Spleen (tissue), 11 donors: ENCODE measurements around the gene SLC26A9. TPM values are rescaled to one million over a fixed set of nuclear protein-coding genes. Genes with fewer than 3 reads are reported as not detected.

Experiments used
- DNase-seq: peaks from one replicate; pipeline ENCODE4 v3.0.0-alpha.2; 2020
- H3K27ac ChIP-seq, 8 donors: fragments of 200-600 bp; sonication (generic) in 7 of 8; 1 replicate in 4 of 8; 2 replicates in 4 of 8; pipeline versions ENCODE4 v1.5.0 to v1.8.0; 2016 to 2021; ENCODE audit warnings: inconsistent platforms in 4 of 8, mild to moderate bottlenecking in 4 of 8, moderate library complexity in 1 of 8
- H3K27me3 ChIP-seq, 7 donors: fragments of 200-600 bp; sonication (generic) in 6 of 7; replicated peaks in 1 of 7; 1 replicate in 4 of 7; 2 replicates in 3 of 7; pipeline versions ENCODE4 v1.5.0 to v1.8.0; 2016 to 2021; ENCODE audit warnings: inconsistent platforms in 3 of 7, mild to moderate bottlenecking in 1 of 7
- H3K36me3 ChIP-seq, 6 donors: fragments of 200-600 bp; sonication (generic) in 5 of 6; 1 replicate in 4 of 6; 2 replicates in 2 of 6; pipeline versions ENCODE4 v1.5.0 to v1.8.0; 2016 to 2021; ENCODE audit warnings: inconsistent platforms in 2 of 6
- H3K4me1 ChIP-seq, 6 donors: fragments of 200-600 bp; sonication (generic) in 5 of 6; 1 replicate in 3 of 6; 2 replicates in 3 of 6; pipeline versions ENCODE4 v1.5.0 to v1.8.0; 2016 to 2021; ENCODE audit warnings: inconsistent platforms in 3 of 6
- H3K4me3 ChIP-seq, 8 donors: fragments of 200-600 bp; sonication (generic) in 7 of 8; 1 replicate in 4 of 8; 2 replicates in 4 of 8; pipeline versions ENCODE4 v1.5.0 to v1.8.0; 2016 to 2021; ENCODE audit warnings: inconsistent platforms in 4 of 8, mild to moderate bottlenecking in 4 of 8, moderate library complexity in 2 of 8
- H3K9me3 ChIP-seq, 8 donors: fragments of 200-600 bp; sonication (generic) in 7 of 8; 1 replicate in 4 of 8; 2 replicates in 4 of 8; pipeline versions ENCODE4 v1.5.0 to v1.8.0; 2016 to 2021; ENCODE audit warnings: inconsistent platforms in 4 of 8
- POLR2A ChIP-seq, 3 donors: fragments of 450-650 bp; IDR thresholded peaks; one replicate each; pipeline ENCODE4 v1.5.1; 2017; ENCODE audit warnings: antibody characterized with exemption in 3 of 3, mild to moderate bottlenecking in 1 of 3
- POLR2AphosphoS5 ChIP-seq, 3 donors: sonication (generic); formaldehyde crosslinking; IDR thresholded peaks; one replicate each; pipeline ENCODE4 v1.5.1; 2017; ENCODE audit warnings: antibody characterized with exemption in 3 of 3
- WGBS, 5 donors: extraction: QIAGEN DNeasy Blood & Tissue Kit in 3 of 5; methylation state at CpG; one replicate each; pipeline versions ENCODE4 v1.1.5 to v1.1.7; 2013 to 2018; 5-methylcytosine and 5-hydroxymethylcytosine counted together
- intact Hi-C: fragments of 100-400 bp; cut with DNase I; formaldehyde crosslinking; loops from one replicate; pipeline ENCODE4 v1.15.0; 2023; ENCODE audit warnings: low total_unique reads
- polyA plus RNA-seq, 3 donors: library from polyadenylated mRNA; stranded (reverse); fragments of 200-250 nt; gene quantifications; one replicate each; pipeline ENCODE4 v1.2.1, GENCODE V29; 2013
- total RNA-seq, 7 donors: library from RNA; depleted of rRNA in 3 of 7; stranded (reverse); fragments of >200 nt in 3 of 7; fragmentation: NEBNext Ultra II Directional in 4 of 7; extraction: Animal tissue kit (Norgen Biotek cat#: 25700) in 4 of 7; gene quantifications; one replicate each; pipeline versions ENCODE4 v1.1.0 to v1.2.1, GENCODE V29; 2016 to 2021
- TF ChIP-seq, protein P1 (sequence below), 11 experiments: fragments of 200-600 bp in 7 of 11; fragments of 450-650 bp in 4 of 11; sonication (generic) in 4 of 11; IDR thresholded peaks in 8 of 11; conservative IDR thresholded peaks in 3 of 11; 1 replicate in 7 of 11; 2 replicates in 4 of 11; pipeline versions ENCODE4 v1.4.0 to v1.8.0; 2016 to 2021; ENCODE audit warnings: antibody characterized with exemption in 11 of 11, inconsistent platforms in 4 of 11, mild to moderate bottlenecking in 1 of 11
- donor health status: healthy with polysubstance abuse.
- donor health status: DM: no; HTN: no; CAD: no; lungs with moderate emphysema.
- donor health status: DM: no; HTN: no; CAD: no.
- donor health status: Bipolar disorder and iron deficiency.
- donor health status: healthy.
- donor health status: DM: no; HTN: no; CAD: no.
- donor health status: DM: yes; HTN: yes; CAD: no.

The SLC26A9 gene
- total and polyA plus RNA-seq, 10 donors: 0.02 to 0.03 TPM; not detected in 8

- H3K36me3 ChIP-seq: no peaks in the 10 kb centered on the region
- H3K9me3 ChIP-seq: no peaks in the 10 kb centered on the region
- H3K27ac ChIP-seq: no peak overlapping the region
- no peak for TF ChIP-seq POLR2A (IDR thresholded peaks at IDR 0.05)
- TF ChIP-seq, protein P1, sequence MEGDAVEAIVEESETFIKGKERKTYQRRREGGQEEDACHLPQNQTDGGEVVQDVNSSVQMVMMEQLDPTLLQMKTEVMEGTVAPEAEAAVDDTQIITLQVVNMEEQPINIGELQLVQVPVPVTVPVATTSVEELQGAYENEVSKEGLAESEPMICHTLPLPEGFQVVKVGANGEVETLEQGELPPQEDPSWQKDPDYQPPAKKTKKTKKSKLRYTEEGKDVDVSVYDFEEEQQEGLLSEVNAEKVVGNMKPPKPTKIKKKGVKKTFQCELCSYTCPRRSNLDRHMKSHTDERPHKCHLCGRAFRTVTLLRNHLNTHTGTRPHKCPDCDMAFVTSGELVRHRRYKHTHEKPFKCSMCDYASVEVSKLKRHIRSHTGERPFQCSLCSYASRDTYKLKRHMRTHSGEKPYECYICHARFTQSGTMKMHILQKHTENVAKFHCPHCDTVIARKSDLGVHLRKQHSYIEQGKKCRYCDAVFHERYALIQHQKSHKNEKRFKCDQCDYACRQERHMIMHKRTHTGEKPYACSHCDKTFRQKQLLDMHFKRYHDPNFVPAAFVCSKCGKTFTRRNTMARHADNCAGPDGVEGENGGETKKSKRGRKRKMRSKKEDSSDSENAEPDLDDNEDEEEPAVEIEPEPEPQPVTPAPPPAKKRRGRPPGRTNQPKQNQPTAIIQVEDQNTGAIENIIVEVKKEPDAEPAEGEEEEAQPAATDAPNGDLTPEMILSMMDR (IDR thresholded peaks at IDR 0.05 in 8 of 11, conservative IDR thresholded peaks at IDR 0.05 in 3 of 11): no peak
- no peak for TF ChIP-seq POLR2AphosphoS5 (IDR thresholded peaks at IDR 0.05)
- WGBS, 5 donors: 84 to 92% (median 84%) methylated on average over 10 of the region's 10 CpGs
- intact Hi-C loops: no loop called here
- no peak for DNase-seq
- H3K4me3 ChIP-seq: no peak overlapping the region
- H3K4me1 ChIP-seq: peaks cover 0 to 9% (median 0%) of the 10 kb centered on the region in 6 donors
- peaks cover 0 to 1% (median 0%) of the 10 kb centered on the region in 7 donors for H3K27me3 ChIP-seq
Measured at GRCh38 chr1:205967554-205968335, 24.5 kb upstream of the SLC26A9 start.

- intact Hi-C loops: no loop called here
- Histone ChIP-seq H3K9me3 (no peaks in the 10 kb centered on the region), H3K4me1 (peaks cover 0 to 22% (median 3%) of the 10 kb centered on the region in 6 donors), H3K27ac (no peak overlapping the region), H3K36me3 (no peaks in the 10 kb centered on the region), H3K4me3 (no peak overlapping the region), H3K27me3 (peaks cover 0 to 4% (median 0%) of the 10 kb centered on the region in 7 donors)
- TF ChIP-seq POLR2A (IDR thresholded peaks at IDR 0.05) (no peak), POLR2AphosphoS5 (IDR thresholded peaks at IDR 0.05) (no peak)
- TF ChIP-seq, protein P1 (IDR thresholded peaks at IDR 0.05 in 8 of 11, conservative IDR thresholded peaks at IDR 0.05 in 3 of 11): no peak
- no peak for DNase-seq
- 87 to 94% (median 90%) methylated on average over 12 to 13 of the region's 13 CpGs for WGBS, 5 donors
Measured at GRCh38 chr1:205965036-205965884, 22.0 kb upstream of the SLC26A9 start.

DNA sequence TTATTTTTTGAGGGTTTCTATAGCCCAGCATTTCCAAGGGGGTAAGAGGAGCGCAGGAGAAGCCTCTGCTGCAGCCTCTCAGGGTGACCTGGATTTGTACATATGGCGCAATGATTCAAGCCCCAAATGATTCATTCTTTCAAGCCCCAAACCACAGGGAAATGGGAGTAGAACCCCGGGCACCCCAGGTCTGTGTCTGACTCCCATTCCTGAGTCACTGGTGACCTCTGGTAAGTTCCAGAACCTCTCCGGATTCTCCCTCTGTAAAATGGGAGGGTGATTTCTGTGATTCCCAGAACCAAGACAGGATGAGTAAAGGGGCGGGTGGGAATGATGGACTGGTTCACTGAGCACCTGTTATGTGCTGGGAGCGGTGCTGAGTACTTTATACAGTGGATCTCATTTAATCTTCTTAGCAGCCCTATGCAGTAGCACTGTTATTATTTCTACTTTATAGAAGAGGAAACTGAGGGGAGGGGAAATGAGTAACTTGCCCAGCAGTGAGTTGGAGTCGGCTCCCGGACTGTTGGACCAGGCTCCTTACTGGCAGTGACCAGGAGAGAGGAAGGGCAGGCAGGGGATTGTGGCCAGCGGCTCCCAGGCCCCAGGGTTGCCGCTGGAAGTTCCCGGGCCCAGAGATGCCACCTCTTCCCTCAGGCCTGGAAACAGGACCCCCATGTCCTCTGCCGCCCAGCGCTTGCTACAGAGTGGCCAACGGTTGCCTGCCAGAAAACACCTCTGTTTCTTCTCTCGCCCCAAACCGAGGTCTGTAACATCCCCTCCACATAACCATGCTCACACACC is 20.3 kb upstream of the SLC26A9 start:
- no peak overlapping the region for H3K4me3 ChIP-seq

More for the DNA sequence above, 20.3 kb upstream of the SLC26A9 start:
- intact Hi-C loops: no loop called here
- Histone ChIP-seq H3K4me1 (peaks cover 0 to 22% (median 3%) of the 10 kb centered on the region in 6 donors), H3K36me3 (no peaks in the 10 kb centered on the region), H3K9me3 (no peaks in the 10 kb centered on the region), H3K27ac (no peak overlapping the region), H3K27me3 (peaks cover 0 to 11% (median 0%) of the 10 kb centered on the region in 7 donors)
- no peak for DNase-seq
- 80 to 94% (median 82%) methylated on average over 13 to 16 of the region's 16 CpGs for whole genome bisulfite sequencing, 5 donors
- TF ChIP-seq, protein P1 (IDR thresholded peaks at IDR 0.05 in 8 of 11, conservative IDR thresholded peaks at IDR 0.05 in 3 of 11): no peak
- TF ChIP-seq POLR2A (IDR thresholded peaks at IDR 0.05) (no peak), POLR2AphosphoS5 (IDR thresholded peaks at IDR 0.05) (no peak)
